Right lobe of liver (tissue), 6 donors: ENCODE results near the gene PANK1. TPM values are rescaled to one million over a fixed set of nuclear protein-coding genes. Genes with fewer than 3 reads are reported as not detected.
A peak's percentile ranks its signal among the peaks of the same experiment; 100 is the strongest.

Experiments used
- ATAC-seq, 4 donors: fragments of 200-7000 bp; cut with Tn5 transposase; one replicate each; pipeline ENCODE4 v1.9.1; 2020; ENCODE audit warnings: mild to moderate bottlenecking in 4 of 4, moderate library complexity in 4 of 4
- DNase-seq, 3 donors: peaks; one replicate each; pipeline ENCODE4 v3.0.0-alpha.2; 2020
- H3K27ac ChIP-seq, 3 donors: fragments of 200-600 bp; one replicate each; pipeline ENCODE4 v1.8.0; 2022
- H3K27me3 ChIP-seq, 2 donors: fragments of 200-600 bp; one replicate each; pipeline ENCODE4 v1.8.0; 2022
- H3K36me3 ChIP-seq, 4 donors: fragments of 200-600 bp; sonication (generic) in 1 of 4; one replicate each; pipeline versions ENCODE4 v1.5.1 to v1.8.0; 2017 to 2022; ENCODE audit warnings: control low read depth in 1 of 4
- H3K4me1 ChIP-seq, 4 donors: fragments of 200-600 bp; sonication (generic) in 1 of 4; one replicate each; pipeline versions ENCODE4 v1.5.1 to v1.8.0; 2017 to 2022; ENCODE audit warnings: control low read depth in 1 of 4
- H3K4me3 ChIP-seq, 3 donors: fragments of 200-600 bp; one replicate each; pipeline ENCODE4 v1.8.0; 2022
- H3K9me3 ChIP-seq, 4 donors: fragments of 200-600 bp; sonication (generic) in 1 of 4; one replicate each; pipeline versions ENCODE4 v1.5.1 to v1.8.0; 2017 to 2022; ENCODE audit warnings: control low read depth in 1 of 4
- CTCF ChIP-seq, 4 donors: fragments of 200-600 bp in 3 of 4; fragments of 450-650 bp in 1 of 4; IDR thresholded peaks; one replicate each; pipeline versions ENCODE4 v1.5.1 to v1.8.0; 2016 to 2022; ENCODE audit warnings: antibody characterized with exemption in 4 of 4, mild to moderate bottlenecking in 2 of 4
- POLR2A ChIP-seq: fragments of 450-650 bp; IDR thresholded peaks from one replicate; pipeline ENCODE4 v1.6.1; 2017; ENCODE audit warnings: antibody characterized with exemption, mild to moderate bottlenecking
- WGBS: methylation state at CpG from one replicate; pipeline ENCODE4 v1.1.6; 2018; ENCODE audit warnings: low coverage, low lambda C conversion rate; ENCODE audit not compliant: insufficient coverage; ENCODE audit errors: missing lambda C conversion rate; 5-methylcytosine and 5-hydroxymethylcytosine counted together
- intact Hi-C, 2 donors: fragments of 100-400 bp; cut with DNase I; formaldehyde crosslinking; loops; one replicate each; pipeline versions ENCODE4 v1.11.2 to v1.14.1; 2022
- total RNA-seq, 6 experiments: library from RNA; depleted of rRNA in 2 of 6; stranded (reverse); fragments of >200 nt in 2 of 6; fragmentation: NEBNext Ultra II Directional in 3 of 6; extraction: Animal tissue kit (Norgen Biotek cat#: 25700) in 3 of 6; gene quantifications; one replicate each; pipeline versions ENCODE4 v1.1.0 to v1.2.4, GENCODE V29; 2016 to 2023
- donor health status: DM: no; HTN: yes; CAD: no.
- donor health status: DM: no; HTN: no; CAD: no.
- donor health status: DM: no; HTN: no; CAD: no.
- donor health status: DM: no; HTN: yes; CAD: no.
- donor health status: DM: no; HTN: yes; CAD: no.

PANK1 gene
- total RNA-seq, 6 experiments from 2014 or later = 13.3 to 71.0 (median 48.6) TPM

DNA sequence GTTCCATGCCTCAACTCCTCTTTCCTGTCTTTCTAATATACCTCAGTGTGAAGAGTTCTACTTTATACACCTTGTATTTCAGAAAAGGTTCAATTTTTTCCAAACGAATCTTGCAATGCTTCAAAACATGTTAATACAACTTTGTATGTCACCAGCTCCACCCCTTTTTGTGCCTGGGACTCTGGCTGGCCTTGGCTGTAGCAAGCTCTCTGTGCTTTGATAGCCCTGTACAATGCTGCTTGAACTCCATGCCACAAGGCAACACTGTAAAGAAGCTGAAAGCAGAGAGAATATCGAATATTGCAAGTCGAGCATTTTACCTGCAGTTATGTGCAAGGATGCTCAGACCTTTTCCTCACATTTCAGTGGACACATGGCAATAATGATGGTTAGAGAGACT lies 52.5 kb downstream of the PANK1 start:
- H3K4me3 ChIP-seq = no peak overlapping the region
- ATAC-seq = peak in 2 of 4 donors; percentile 43 to 55
- H3K27ac ChIP-seq = peak overlapping the region; percentile 6 to 82 (median 81)
- peaks cover 0 to 22% (median 11%) of the 10 kb centered on the region in 4 donors for H3K4me1 ChIP-seq
- H3K36me3 ChIP-seq = no peaks in the 10 kb centered on the region
- 71% methylated on average over 2 of the region's 3 CpGs for WGBS
- no peak for DNase-seq
- intact Hi-C loops = no loop called here
- no peaks in the 10 kb centered on the region for H3K27me3 ChIP-seq
- no peaks in the 10 kb centered on the region for H3K9me3 ChIP-seq
- TF ChIP-seq POLR2A = no peak
- TF ChIP-seq CTCF (IDR thresholded peaks at IDR 0.05) = no peak

DNA sequence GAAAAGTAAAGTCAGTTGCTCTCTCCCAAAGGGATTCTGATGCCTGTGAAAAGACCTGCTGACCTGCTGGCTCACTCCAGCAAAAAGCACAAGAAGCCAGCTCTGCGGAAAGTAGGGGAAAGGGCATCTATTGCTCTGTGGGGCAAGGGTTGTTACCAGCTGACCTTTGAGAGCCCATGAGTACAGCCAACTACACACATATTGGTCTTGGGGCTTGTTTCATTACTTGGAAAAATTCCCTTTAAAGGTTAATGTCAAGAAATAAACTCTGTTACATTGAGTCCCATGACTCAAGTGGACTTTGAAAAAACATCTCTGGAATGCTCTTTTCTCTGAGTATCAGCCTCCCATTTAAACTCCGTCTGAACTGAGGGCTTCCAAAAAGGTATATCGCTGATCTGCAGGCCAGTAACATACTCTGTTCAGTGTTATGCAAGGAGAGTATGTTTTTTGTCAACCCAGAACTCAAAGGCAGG lies 53.2 kb downstream of the PANK1 start:
- peak; percentile 93 to 99 (median 98) for ATAC-seq
- intact Hi-C loops = no loop called here
- WGBS = 24% methylated on average over 3 of the region's 3 CpGs
- TF ChIP-seq CTCF (IDR thresholded peaks at IDR 0.05) = no peak
- no peak for TF ChIP-seq POLR2A
- H3K4me3 ChIP-seq = peak overlapping the region in 2 of 3 donors; percentile 23 to 47
- H3K4me1 ChIP-seq = peaks cover 0 to 22% (median 11%) of the 10 kb centered on the region in 4 donors
- H3K27me3 ChIP-seq = no peaks in the 10 kb centered on the region
- peak overlapping the region; percentile 55 to 82 (median 81) for H3K27ac ChIP-seq
- H3K36me3 ChIP-seq = no peaks in the 10 kb centered on the region
- DNase-seq = peak; percentile 46 to 91 (median 76)
- H3K9me3 ChIP-seq = no peaks in the 10 kb centered on the region

GRCh38 chr10:89591111-89591795 lies 53.8 kb downstream of the PANK1 start:
- intact Hi-C loops = no loop called here
- 33% methylated on average over 5 of the region's 5 CpGs for WGBS
- H3K36me3 ChIP-seq = no peaks in the 10 kb centered on the region
- peaks cover 0 to 22% (median 11%) of the 10 kb centered on the region in 4 donors for H3K4me1 ChIP-seq
- H3K9me3 ChIP-seq = no peaks in the 10 kb centered on the region
- ATAC-seq = peak; percentile 76 to 84 (median 80)
- peak; percentile 38 to 71 (median 66) for DNase-seq
- peak overlapping the region in 2 of 3 donors; percentile 23 to 47 for H3K4me3 ChIP-seq
- H3K27me3 ChIP-seq = no peaks in the 10 kb centered on the region
- TF ChIP-seq CTCF (IDR thresholded peaks at IDR 0.05) (peak in 3 of 4 donors; percentile 15 to 28 (median 20)), POLR2A (no peak)
- peak overlapping the region; percentile 55 to 82 (median 81) for H3K27ac ChIP-seq

DNA sequence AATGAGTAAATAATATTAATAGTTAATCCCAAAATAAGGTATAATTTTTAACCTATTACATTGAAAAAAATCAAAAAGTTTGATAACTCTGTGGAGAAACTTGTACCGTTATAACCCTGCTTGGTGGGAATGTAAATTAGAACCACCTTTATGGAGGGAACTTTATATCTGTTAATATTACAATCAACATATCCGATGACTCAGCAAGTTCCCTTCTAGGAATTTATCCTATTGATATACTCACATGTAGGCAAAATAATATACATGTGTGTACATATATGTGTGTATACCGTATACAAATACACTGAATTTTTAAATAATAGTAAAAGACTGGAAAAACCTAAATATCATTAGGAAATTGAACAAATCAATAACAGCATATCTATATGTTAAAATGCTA lies 54.7 kb downstream of the PANK1 start:
- 84% methylated on average over 3 of the region's 3 CpGs for WGBS
- Histone ChIP-seq H3K9me3 (no peaks in the 10 kb centered on the region), H3K4me3 (no peak overlapping the region), H3K4me1 (peaks cover 0 to 22% (median 11%) of the 10 kb centered on the region in 4 donors), H3K27ac (peak overlapping the region in 1 of 3 donors; percentile 82), H3K27me3 (no peaks in the 10 kb centered on the region), H3K36me3 (peaks cover 0 to 7% (median 0%) of the 10 kb centered on the region in 4 donors)
- ATAC-seq (no peak), DNase-seq (no peak)
- intact Hi-C loops = no loop called here
- TF ChIP-seq CTCF (IDR thresholded peaks at IDR 0.05) (no peak), POLR2A (no peak)
